Measurements from ENCODE around the gene MATCAP1.

Gene MATCAP1

GRCh38 chr16:67147437-67148140, 36.2 kb downstream of the MATCAP1 start:
- Histone ChIP-seq H3K4me1 (ENCODE audit: low read length) (no peaks in the 10 kb centered on the region), H3K4me3 (ENCODE audit: low read length) (no peak overlapping the region), H3K36me3 (replicated peaks; ENCODE audit: insufficient read depth, low read length) (no peaks in the 10 kb centered on the region), H3K9me3 (replicated peaks; ENCODE audit: insufficient read depth, low read length) (no peaks in the 10 kb centered on the region), H3K27ac (ENCODE audit: low read length) (no peak overlapping the region), H3K9me2 (replicated peaks; ENCODE audit: insufficient read depth, low read length) (no peaks in the 10 kb centered on the region), H3F3A (ENCODE audit: insufficient read depth, low read length) (peaks cover 10% of the 10 kb centered on the region; the same call in 1 of the 2 replicates), H3K9ac (ENCODE audit: low read length) (no peak overlapping the region), H3K27me3 (replicated peaks; ENCODE audit: insufficient read depth, low read length) (no peaks in the 10 kb centered on the region), H4K20me1 (ENCODE audit: insufficient read depth, low read length) (no peaks in the 10 kb centered on the region), H3K4me2 (ENCODE audit: low read depth, low read length) (no peak overlapping the region), H2AFZ (ENCODE audit: low read length) (no peak overlapping the region), H3K79me2 (ENCODE audit: low read length) (no peaks in the 10 kb centered on the region)
- TF ChIP-seq, protein P1, sequence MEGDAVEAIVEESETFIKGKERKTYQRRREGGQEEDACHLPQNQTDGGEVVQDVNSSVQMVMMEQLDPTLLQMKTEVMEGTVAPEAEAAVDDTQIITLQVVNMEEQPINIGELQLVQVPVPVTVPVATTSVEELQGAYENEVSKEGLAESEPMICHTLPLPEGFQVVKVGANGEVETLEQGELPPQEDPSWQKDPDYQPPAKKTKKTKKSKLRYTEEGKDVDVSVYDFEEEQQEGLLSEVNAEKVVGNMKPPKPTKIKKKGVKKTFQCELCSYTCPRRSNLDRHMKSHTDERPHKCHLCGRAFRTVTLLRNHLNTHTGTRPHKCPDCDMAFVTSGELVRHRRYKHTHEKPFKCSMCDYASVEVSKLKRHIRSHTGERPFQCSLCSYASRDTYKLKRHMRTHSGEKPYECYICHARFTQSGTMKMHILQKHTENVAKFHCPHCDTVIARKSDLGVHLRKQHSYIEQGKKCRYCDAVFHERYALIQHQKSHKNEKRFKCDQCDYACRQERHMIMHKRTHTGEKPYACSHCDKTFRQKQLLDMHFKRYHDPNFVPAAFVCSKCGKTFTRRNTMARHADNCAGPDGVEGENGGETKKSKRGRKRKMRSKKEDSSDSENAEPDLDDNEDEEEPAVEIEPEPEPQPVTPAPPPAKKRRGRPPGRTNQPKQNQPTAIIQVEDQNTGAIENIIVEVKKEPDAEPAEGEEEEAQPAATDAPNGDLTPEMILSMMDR (IDR thresholded peaks at IDR 0.05; ENCODE audit: low read length) = no peak
- TF ChIP-seq EZH2phosphoT487 (IDR thresholded peaks at IDR 0.05; ENCODE audit: low read length) (no peak), EZH2 (optimal IDR thresholded peaks at IDR 0.05; ENCODE audit: low read depth, low read length) (no peak)
- DNase-seq = no peak

- no peaks in the 10 kb centered on the region for H3K9me2 ChIP-seq (replicated peaks; ENCODE audit: insufficient read depth, low read length)
- no peak overlapping the region for H3K9ac ChIP-seq (ENCODE audit: low read length)
- no peaks in the 10 kb centered on the region for H3K79me2 ChIP-seq (ENCODE audit: low read length)
- H3K4me1 ChIP-seq (ENCODE audit: low read length) = no peaks in the 10 kb centered on the region
- no peak overlapping the region for H3K4me3 ChIP-seq (ENCODE audit: low read length)
- no peaks in the 10 kb centered on the region for H4K20me1 ChIP-seq (ENCODE audit: insufficient read depth, low read length)
- H3K36me3 ChIP-seq (replicated peaks; ENCODE audit: insufficient read depth, low read length) = no peaks in the 10 kb centered on the region
- peaks cover 7% of the 10 kb centered on the region; the same call in 1 of the 2 replicates for H3F3A ChIP-seq (ENCODE audit: insufficient read depth, low read length)
- no peaks in the 10 kb centered on the region for H3K9me3 ChIP-seq (replicated peaks; ENCODE audit: insufficient read depth, low read length)
- no peak overlapping the region for H3K4me2 ChIP-seq (ENCODE audit: low read depth, low read length)
- DNase-seq = no peak
- no peaks in the 10 kb centered on the region for H3K27me3 ChIP-seq (replicated peaks; ENCODE audit: insufficient read depth, low read length)
- TF ChIP-seq, protein P1 (IDR thresholded peaks at IDR 0.05; ENCODE audit: low read length) = no peak
- TF ChIP-seq EZH2 (optimal IDR thresholded peaks at IDR 0.05; ENCODE audit: low read depth, low read length) = no peak
- TF ChIP-seq EZH2phosphoT487 (IDR thresholded peaks at IDR 0.05; ENCODE audit: low read length) = no peak
- no peak overlapping the region for H3K27ac ChIP-seq (ENCODE audit: low read length)
- H2AFZ ChIP-seq (ENCODE audit: low read length) = no peak overlapping the region
These were observed 37.0 kb downstream of the MATCAP1 start for GRCh38 chr16:67146523-67147357.

- no peaks in the 10 kb centered on the region for H4K20me1 ChIP-seq (ENCODE audit: insufficient read depth, low read length)
- H3K79me2 ChIP-seq (ENCODE audit: low read length) = no peaks in the 10 kb centered on the region
These were observed 38.0 kb downstream of the MATCAP1 start for GRCh38 chr16:67145746-67146145.

More at GRCh38 chr16:67145746-67146145, 38.0 kb downstream of the MATCAP1 start:
- no peak overlapping the region for H3K4me3 ChIP-seq (ENCODE audit: low read length)
- no peak overlapping the region for H2AFZ ChIP-seq (ENCODE audit: low read length)
- no peaks in the 10 kb centered on the region for H3K27me3 ChIP-seq (replicated peaks; ENCODE audit: insufficient read depth, low read length)
- H3K9me2 ChIP-seq (replicated peaks; ENCODE audit: insufficient read depth, low read length) = no peaks in the 10 kb centered on the region
- no peak overlapping the region for H3K9ac ChIP-seq (ENCODE audit: low read length)
- no peak for DNase-seq
- peaks cover 4% of the 10 kb centered on the region; the same call in 1 of the 2 replicates for H3F3A ChIP-seq (ENCODE audit: insufficient read depth, low read length)
- H3K9me3 ChIP-seq (replicated peaks; ENCODE audit: insufficient read depth, low read length) = no peaks in the 10 kb centered on the region
- no peak overlapping the region for H3K27ac ChIP-seq (ENCODE audit: low read length)
- H3K4me1 ChIP-seq (ENCODE audit: low read length) = no peaks in the 10 kb centered on the region
- 0 out of 2 replicates have a peak, but pooled peaks cover 3% of the 10 kb centered on the region for H3K36me3 ChIP-seq (replicated peaks; ENCODE audit: insufficient read depth, low read length)
- TF ChIP-seq EZH2 (optimal IDR thresholded peaks at IDR 0.05; ENCODE audit: low read depth, low read length) (no peak), EZH2phosphoT487 (IDR thresholded peaks at IDR 0.05; ENCODE audit: low read length) (no peak)
- TF ChIP-seq, protein P1 (IDR thresholded peaks at IDR 0.05; ENCODE audit: low read length) = no peak
- no peak overlapping the region for H3K4me2 ChIP-seq (ENCODE audit: low read depth, low read length)

Measured in MM.1S (cell line).